RWPE2 (cell line): ENCODE data around the gene CCR7.

Source experiments
- ATAC-seq: fragments of 200-7000 bp; cut with Tn5 transposase; 3 replicates; pipeline ENCODE4 v1.9.1; 2021; ENCODE audit warnings: low read depth
- DNase-seq: peaks from one replicate; pipeline ENCODE4 v3.0.0-alpha.2; 2020; ENCODE audit warnings: low spot score
- H3K27ac ChIP-seq: fragments of 450-650 bp; 2 replicates; pipeline ENCODE4 v1.5.1; 2017; ENCODE audit warnings: mild to moderate bottlenecking; ENCODE audit not compliant: poor library complexity, severe bottlenecking
- H3K27me3 ChIP-seq: fragments of 250-450 bp; sonication (Bioruptor Pico); 2 replicates; pipeline ENCODE4 v1.5.1; 2021; ENCODE audit warnings: mild to moderate bottlenecking, moderate library complexity; ENCODE audit not compliant: insufficient read depth, poor library complexity, severe bottlenecking
- H3K36me3 ChIP-seq: fragments of 250-450 bp; sonication (Bioruptor Pico); 2 replicates; pipeline ENCODE4 v1.5.1; 2020; ENCODE audit warnings: low read depth, mild to moderate bottlenecking, moderate library complexity
- H3K4me1 ChIP-seq: fragments of 250-450 bp; sonication (Bioruptor Pico); 2 replicates; pipeline ENCODE4 v1.5.1; 2021; ENCODE audit warnings: mild to moderate bottlenecking, moderate library complexity; ENCODE audit not compliant: insufficient read depth, poor library complexity, severe bottlenecking
- H3K4me3 ChIP-seq: fragments of 250-450 bp; sonication (Bioruptor Pico); 2 replicates; pipeline ENCODE4 v1.5.1; 2021; ENCODE audit warnings: mild to moderate bottlenecking, moderate library complexity; ENCODE audit not compliant: severe bottlenecking
- H3K9me3 ChIP-seq: fragments of 250-450 bp; sonication (Bioruptor Pico); 2 replicates; pipeline ENCODE4 v1.5.1; 2021; ENCODE audit warnings: mild to moderate bottlenecking, moderate library complexity; ENCODE audit not compliant: severe bottlenecking
- TF ChIP-seq, protein P1 (sequence below): fragments of 450-650 bp; IDR thresholded peaks from one replicate; pipeline ENCODE4 v1.5.1; 2017; ENCODE audit warnings: mild to moderate bottlenecking, moderate library complexity; ENCODE audit not compliant: poor library complexity, severe bottlenecking

CCR7 gene

DNA sequence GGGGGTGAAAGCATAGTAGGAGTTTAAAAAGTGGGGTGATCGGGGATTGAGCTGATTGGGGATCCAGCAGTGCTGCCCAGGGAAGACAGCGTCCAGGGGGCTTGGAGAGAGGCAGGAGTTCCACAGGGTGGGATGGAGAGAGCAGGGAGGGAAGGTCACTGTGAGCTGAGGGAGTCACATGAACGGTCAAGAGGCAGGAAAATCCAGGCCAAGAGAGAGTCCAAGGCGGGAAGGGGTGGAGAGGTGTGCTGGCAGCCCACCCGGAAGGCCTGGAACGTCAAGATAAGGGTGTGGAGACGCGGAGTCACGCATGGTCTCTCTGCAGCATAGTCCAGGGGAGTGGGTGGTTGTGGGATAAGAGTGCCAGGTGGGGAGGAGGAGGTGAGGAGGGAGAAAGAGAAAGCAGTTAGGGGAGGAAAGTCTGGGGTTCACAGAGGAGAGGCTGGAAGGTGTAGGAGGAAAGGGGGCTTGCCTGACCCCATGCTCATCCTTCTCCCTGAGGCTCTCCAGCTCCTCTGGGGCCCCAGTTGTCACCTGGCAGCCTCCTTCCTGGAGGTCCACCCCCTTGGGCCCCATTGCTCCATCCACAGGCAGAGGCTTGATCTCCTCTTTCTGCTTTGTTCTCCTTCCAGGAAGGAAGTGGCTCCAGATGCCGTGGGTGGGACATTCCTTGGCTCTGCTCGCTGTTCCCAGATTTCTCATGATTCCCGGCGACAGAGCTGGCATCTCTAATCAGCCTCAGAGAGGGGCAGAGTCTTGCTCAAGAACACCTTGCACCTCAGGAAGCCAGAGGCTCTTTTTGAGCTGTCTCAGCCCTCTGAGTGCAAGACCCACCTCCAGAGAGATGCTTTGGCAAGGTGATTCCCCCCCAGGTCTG is 28.7 kb downstream of the CCR7 start:
- TF ChIP-seq, protein P1, sequence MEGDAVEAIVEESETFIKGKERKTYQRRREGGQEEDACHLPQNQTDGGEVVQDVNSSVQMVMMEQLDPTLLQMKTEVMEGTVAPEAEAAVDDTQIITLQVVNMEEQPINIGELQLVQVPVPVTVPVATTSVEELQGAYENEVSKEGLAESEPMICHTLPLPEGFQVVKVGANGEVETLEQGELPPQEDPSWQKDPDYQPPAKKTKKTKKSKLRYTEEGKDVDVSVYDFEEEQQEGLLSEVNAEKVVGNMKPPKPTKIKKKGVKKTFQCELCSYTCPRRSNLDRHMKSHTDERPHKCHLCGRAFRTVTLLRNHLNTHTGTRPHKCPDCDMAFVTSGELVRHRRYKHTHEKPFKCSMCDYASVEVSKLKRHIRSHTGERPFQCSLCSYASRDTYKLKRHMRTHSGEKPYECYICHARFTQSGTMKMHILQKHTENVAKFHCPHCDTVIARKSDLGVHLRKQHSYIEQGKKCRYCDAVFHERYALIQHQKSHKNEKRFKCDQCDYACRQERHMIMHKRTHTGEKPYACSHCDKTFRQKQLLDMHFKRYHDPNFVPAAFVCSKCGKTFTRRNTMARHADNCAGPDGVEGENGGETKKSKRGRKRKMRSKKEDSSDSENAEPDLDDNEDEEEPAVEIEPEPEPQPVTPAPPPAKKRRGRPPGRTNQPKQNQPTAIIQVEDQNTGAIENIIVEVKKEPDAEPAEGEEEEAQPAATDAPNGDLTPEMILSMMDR = no peak
- Histone ChIP-seq H3K9me3 (no peaks in the 10 kb centered on the region), H3K27me3 (no peaks in the 10 kb centered on the region), H3K4me1 (peaks cover 45% of the 10 kb centered on the region), H3K27ac (peak overlapping the region; percentile 82), H3K4me3 (no peak overlapping the region), H3K36me3 (no peaks in the 10 kb centered on the region)
- DNase-seq (no peak), ATAC-seq (no peak)

DNA sequence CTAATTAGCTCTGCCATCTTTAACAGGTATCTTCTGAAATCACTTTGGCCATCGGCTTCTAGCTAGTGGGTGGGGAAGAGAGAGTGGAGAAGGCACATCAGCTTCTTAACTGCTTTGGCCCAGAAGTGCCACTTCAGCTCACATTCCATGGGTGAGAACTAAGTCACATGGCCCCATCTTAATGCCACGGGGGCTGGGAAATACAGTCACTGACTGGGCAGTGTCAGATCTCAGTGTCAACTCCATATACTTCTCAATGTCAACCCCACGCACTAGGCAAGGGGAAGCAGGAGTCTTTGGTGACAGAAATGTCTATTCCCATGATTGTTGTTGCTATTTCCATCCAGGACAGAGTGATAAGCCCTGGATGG is 29.4 kb downstream of the CCR7 start:
- no peaks in the 10 kb centered on the region for H3K27me3 ChIP-seq
- H3K27ac ChIP-seq = peak overlapping the region; percentile 82
- no peak overlapping the region for H3K4me3 ChIP-seq
- DNase-seq (no peak), ATAC-seq (no peak)
- H3K9me3 ChIP-seq = no peaks in the 10 kb centered on the region
- TF ChIP-seq, protein P1 = no peak
- no peaks in the 10 kb centered on the region for H3K36me3 ChIP-seq
- peaks cover 45% of the 10 kb centered on the region for H3K4me1 ChIP-seq

DNA sequence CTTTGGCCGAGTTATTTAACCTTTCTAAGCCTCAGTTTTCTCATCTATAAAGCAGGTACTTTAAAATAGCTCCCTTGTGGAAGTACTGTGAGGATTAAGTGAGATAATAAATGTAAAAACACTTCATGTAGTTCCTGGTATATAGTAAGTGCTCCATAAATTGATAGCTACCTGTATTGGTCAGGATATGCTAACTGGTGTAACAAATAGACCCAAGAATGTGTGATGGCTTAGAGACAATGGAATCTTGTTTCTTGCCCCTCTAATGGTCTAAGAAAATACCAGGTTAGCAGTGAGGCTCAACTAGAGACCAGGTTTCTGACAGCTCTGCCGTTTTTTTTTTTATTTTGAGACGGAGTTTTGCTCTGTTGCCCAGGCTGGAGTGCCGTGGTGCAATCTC is 29.8 kb downstream of the CCR7 start:
- Histone ChIP-seq H3K27me3 (no peaks in the 10 kb centered on the region), H3K36me3 (no peaks in the 10 kb centered on the region), H3K9me3 (no peaks in the 10 kb centered on the region), H3K27ac (no peak overlapping the region), H3K4me3 (no peak overlapping the region), H3K4me1 (peaks cover 49% of the 10 kb centered on the region)
- DNase-seq (no peak), ATAC-seq (no peak)
- TF ChIP-seq, protein P1 = no peak

DNA sequence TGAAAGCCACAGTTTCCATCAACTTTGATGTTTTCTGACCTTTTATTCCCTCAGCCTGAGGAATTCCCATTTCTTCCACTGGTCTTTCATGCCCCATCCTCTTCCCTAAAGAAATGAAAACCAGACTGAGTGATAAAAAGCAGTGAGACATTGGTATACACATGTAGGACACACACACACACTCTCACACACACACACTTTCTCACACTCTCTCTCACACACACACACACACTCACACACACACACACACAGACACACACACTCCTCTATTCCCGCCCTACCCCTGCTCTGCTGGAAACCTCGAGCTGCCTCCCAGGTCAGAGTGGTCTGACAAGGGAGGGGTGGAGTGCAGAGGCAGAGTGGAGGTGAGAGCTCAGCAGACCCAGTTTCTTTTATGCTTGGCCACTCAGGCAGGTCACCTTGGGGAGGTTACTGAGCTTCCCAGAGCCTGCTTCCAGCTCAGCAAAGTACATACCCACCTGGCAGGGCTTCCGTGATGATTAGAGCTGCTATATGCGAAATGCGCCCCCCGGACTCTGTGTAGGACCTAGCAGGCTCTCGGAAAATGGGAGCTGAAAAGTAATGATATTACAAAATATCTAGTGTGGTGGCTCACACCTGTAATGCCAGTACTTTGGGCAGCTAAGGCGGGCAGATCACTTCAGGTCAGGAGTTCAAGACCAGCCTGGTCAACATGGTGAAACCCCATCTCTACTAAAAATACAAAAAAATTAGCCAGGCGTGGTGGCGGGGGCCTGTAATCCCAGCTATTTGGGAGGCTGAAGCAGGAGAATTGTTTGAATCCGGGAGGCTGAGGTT is 30.7 kb downstream of the CCR7 start:
- Histone ChIP-seq H3K36me3 (no peaks in the 10 kb centered on the region), H3K4me1 (peaks cover 54% of the 10 kb centered on the region), H3K27ac (peak overlapping the region; percentile 100), H3K27me3 (no peaks in the 10 kb centered on the region), H3K9me3 (no peaks in the 10 kb centered on the region), H3K4me3 (no peak overlapping the region)
- TF ChIP-seq, protein P1 = no peak
- ATAC-seq = no peak
- no peak for DNase-seq
